ENCODE results near the gene MYO5A.

GRCh38 chr15:52282418-52282817 is 246.3 kb downstream of the MYO5A start:
- TF ChIP-seq POLR2A (IDR thresholded peaks at IDR 0.05) (no peak), CTCF (IDR thresholded peaks at IDR 0.05) (no peak)

Measured in transverse colon (tissue), 3 donors.